DND-41 (cell line): ENCODE measurements around the gene SLCO1B1.

Experiments
- CTCF ChIP-seq: IDR thresholded peaks from 2 replicates; pipeline ENCODE4 v1.5.1; 2012; ENCODE audit warnings: borderline replicate concordance, low read length, moderate library complexity, mild to moderate bottlenecking; ENCODE audit not compliant: poor library complexity, severe bottlenecking; ENCODE audit errors: extremely low read depth
- EZH2 ChIP-seq: IDR thresholded peaks from 3 replicates; pipeline ENCODE4 v1.6.1; 2012; ENCODE audit warnings: borderline replicate concordance, low read depth, mild to moderate bottlenecking, moderate library complexity, low read length, inconsistent platforms; ENCODE audit not compliant: severe bottlenecking

GRCh38 chr12:21113266-21113665 is 17.7 kb upstream of the SLCO1B1 start:
- TF ChIP-seq EZH2 (no peak), CTCF (no peak)
